IMR-90 (cell line): ENCODE measurements around the gene PROK2.

ENCODE experiments used
- CTCF ChIP-seq: conservative IDR thresholded peaks from 2 replicates; pipeline ENCODE4 v1.5.1; 2012; ENCODE audit warnings: mild to moderate bottlenecking, low read depth, low read length, improper control_type of control experiment
- MXI1 ChIP-seq: IDR thresholded peaks from 2 replicates; pipeline ENCODE4 v1.6.1; 2012; ENCODE audit warnings: low read depth, mild to moderate bottlenecking, low read length, moderate library complexity, borderline replicate concordance
- POLR2A ChIP-seq: IDR thresholded peaks from 2 replicates; pipeline ENCODE4 v1.6.1; 2012; ENCODE audit warnings: mild to moderate bottlenecking, low read depth, low read length
- USF2 ChIP-seq: fragments of 150-350 bp; IDR thresholded peaks from 2 replicates; pipeline ENCODE4 v1.6.1; 2017; ENCODE audit warnings: mild to moderate bottlenecking, antibody characterized with exemption, low read length, low read depth

- TF ChIP-seq CTCF (no peak), USF2 (no peak), POLR2A (no peak), MXI1 (no peak)
These were observed 31.8 kb upstream of the PROK2 start for GRCh38 chr3:71816767-71817156.
